Panc1 (cell line): ENCODE measurements around the gene ARFRP1.

ENCODE experiments used
- CTCF ChIP-seq: fragments of 450-650 bp; IDR thresholded peaks from 2 replicates; pipeline ENCODE4 v1.5.1; 2017; ENCODE audit warnings: mild to moderate bottlenecking
- POLR2AphosphoS5 ChIP-seq: IDR thresholded peaks from 2 replicates; pipeline ENCODE4 v1.6.1; 2012; ENCODE audit warnings: mild to moderate bottlenecking, low read depth, low read length, moderate library complexity
- REST ChIP-seq, 2 experiments: IDR thresholded peaks; 2 replicates each; pipeline ENCODE4 v1.6.1; 2011 to 2012; ENCODE audit warnings: low read depth in 2 of 2, control low read depth in 1 of 2, low read length in 1 of 2, mild to moderate bottlenecking in 1 of 2, moderate library complexity in 1 of 2; ENCODE audit not compliant: insufficient read depth in 1 of 2
- TCF7L2 ChIP-seq: IDR thresholded peaks from 2 replicates; pipeline ENCODE4 v1.6.1; 2011; ENCODE audit warnings: mild to moderate bottlenecking, low read depth, low read length, inconsistent platforms

GRCh38 chr20:63693733-63694583 lies 13.8 kb downstream of the ARFRP1 start:
- TF ChIP-seq CTCF (no peak), POLR2AphosphoS5 (no peak), REST (IDR thresholded peaks at IDR 0.05; ENCODE audit: insufficient read depth in 1 of 2, low read depth in 2 of 2, low read length in 1 of 2) (no peak), TCF7L2 (no peak)
